Non-pigmented ciliary epithelial cell (primary cell): ENCODE measurements around the gene NUP98.
"Not testable (repeated sequence)": the region's sequence is repeated elsewhere in the genome, so short reads cannot be mapped to it uniquely, and the experiment has no call there.

Experiments used
- DNase-seq: peaks from one replicate; pipeline ENCODE4 v3.0.0-alpha.2; 2010; ENCODE audit warnings: low read depth

Gene NUP98

DNA sequence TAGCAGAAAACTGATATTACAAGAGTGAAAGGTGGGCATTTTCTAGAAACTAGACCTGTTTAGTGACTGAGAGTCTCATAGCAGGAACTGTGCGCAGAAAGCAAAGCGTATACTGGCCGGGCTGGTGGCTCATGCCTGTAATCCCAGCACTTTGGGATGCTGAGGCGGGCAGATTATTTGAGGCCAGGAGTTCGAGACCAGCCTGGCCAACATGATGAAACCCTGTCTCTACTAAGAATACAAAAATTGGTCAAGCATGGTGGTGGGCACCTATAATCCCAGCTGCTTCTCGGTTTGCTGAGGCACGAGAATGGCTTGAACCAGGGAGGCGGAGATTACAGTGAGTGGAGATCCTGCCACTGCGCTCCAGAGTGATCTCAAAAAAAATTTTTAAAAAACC lies 1.8 kb upstream of the NUP98 start:
- no peak for DNase-seq

DNA sequence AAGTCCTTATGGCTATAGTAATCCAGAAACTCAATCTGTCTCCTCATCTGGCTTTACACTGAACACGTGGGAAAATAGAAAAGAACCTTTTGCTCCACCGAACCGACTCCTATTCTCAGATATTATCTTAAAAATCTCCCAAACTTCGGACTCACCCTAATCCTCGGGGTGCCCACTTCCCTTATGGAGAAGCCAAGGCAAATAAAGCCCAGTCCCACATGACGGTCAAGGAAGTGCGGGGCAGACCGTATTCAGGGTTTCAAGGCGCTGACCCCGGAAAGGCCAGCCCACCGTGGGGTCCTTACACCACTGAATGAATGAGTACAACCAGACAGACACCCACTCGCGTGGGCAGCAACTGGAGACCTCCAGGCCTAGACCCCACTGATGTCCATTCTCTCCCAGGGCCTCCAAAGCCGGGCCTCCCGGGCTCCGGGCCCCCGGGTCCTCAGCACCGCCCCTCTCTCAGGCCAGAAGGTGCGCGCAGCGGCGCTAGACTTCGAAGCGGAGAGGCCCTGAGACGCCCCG lies 489 bp downstream of the NUP98 start:
- no peak for DNase-seq

DNA sequence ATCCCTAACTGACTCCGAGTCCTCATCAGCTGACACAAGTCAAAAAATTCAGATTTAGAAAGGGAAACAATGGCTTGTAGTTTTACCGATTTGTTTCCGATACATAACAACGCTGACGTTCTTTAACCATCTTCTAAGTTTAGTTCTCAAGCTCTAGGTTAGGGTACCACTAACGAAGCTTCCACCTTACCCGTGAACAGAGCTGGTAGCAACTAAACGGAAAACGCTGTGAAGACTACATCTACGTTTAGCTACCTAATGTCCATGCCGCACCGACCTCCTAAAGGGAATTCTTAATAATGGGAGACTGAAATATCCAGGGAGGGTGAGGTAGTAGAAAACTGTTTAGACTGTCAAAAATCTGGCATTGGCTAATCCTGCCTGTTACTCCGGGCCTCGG lies 1.0 kb downstream of the NUP98 start:
- no peak for DNase-seq

DNA sequence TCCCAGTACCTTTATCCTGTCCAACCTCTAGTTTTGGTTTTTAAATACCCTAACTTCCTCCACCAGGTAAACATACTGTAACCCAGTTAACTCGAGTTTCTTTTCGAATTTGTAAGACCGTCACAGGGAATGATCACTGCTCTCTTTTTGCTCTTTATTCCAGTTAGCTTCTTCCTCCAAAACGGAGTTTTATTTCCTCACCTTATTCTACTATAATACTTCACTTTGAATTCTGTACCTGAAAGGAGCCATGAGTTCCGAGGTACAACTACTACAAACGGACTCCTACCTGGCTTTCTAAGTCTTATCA lies 1.4 kb downstream of the NUP98 start:
- DNase-seq, result no peak

DNA sequence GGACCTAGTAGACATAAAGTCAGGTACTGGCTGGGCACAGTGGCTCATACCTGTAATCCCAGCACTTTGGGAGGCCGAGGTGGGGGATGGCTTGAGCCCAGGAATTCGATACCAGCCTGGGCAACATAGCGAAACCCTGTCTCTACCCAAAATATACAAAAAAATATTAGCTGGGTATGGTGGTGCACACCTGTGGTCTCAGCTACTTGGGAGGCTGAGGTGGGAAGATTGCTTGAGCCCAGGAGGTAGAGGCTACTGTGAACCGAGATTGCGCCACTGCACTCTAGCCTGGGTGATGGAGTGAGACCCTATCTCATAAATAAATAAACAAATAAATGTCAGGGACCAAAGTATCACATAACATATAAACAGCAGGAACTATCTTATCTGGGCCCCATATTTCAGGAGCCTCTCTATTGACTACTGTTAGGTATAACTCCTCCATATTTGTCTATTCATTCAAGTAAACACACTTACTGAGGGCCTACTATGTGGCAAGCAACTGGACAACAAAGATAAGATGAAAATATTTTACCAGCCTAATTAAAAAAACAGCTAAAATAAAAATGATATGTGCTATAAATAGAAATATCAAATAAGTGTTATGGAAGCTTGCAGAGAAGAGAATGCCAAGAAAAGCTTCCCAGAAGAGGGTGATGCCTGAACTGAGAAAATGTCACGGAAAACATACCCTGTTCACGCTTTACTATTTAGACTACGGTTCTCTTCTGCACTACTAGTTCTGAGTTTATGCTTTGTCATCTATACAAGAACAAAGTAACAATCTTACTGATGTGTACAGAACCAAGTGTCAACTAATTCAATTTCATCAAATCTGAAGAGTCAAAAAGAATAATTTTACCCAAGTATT lies 2.0 kb downstream of the NUP98 start:
- no peak for DNase-seq

DNA sequence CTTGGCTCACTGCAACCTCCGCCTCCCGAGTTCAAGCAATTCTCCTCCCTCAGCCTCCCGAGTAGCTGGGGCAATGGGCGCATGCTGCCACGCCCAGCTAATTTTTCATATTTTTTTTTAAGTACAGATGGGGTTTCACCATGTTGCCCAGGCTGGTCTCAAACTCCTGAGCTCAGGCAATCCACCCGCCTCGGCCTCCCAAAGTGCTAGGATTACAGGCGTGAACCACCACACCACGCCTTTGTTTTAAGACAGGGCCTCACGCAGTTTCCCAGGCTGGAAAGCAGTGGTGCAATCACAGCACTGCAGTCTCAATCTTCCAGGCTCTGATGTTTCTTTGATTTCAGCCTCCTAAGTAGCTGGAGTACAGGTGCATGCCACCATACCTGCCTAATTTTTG lies 3.0 kb downstream of the NUP98 start:
- not testable (repeated sequence) for DNase-seq

DNA sequence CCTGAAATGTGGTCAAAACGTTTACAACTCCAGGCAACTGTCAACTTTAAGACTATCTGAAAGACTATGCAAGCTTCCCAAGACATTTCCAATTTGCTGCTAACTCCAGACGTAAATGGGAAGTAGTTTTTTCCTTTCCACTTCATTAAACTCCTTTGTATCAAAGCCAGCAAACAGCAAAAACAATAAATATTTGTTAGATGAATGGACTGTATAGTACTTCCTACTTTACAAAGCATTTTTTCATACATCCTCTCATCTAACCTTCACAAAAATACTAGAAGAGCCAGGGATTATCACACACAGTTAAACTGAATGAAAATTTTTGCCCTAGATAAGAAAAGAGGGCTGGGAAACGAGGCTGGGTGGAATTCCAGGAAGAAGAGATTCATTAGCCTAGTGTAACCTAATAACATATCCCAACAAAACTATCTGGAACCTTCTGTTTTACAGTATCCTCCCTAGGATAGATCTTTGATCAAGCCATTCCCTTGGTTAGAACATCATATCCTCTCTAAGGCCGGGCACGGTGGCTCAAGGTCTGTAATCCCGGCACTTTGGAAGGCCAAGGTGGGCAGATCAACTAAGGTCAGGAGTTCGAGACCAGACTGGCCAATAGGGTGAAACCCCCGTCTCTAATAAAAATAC lies 10.4 kb downstream of the NUP98 start:
- DNase-seq, result no peak

DNA sequence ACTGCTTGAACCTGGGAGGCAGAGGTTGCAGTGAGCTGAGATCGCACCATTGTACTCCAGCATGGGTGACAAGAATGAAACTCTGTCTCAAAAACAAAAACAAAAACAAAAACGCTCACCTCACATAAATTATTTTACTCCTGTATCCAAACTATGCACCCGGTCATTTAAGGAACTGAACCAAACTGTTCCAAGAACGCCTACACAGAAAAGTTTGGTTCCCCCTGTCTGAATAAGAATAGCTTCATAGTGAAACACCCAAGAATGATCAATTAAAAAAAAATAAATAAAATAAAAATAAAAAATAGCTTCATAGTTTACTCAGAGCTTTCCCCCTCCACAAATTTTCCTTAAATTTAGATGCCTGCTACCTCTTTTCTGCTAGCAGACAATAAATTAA lies 13.7 kb downstream of the NUP98 start:
- no peak for DNase-seq

DNA sequence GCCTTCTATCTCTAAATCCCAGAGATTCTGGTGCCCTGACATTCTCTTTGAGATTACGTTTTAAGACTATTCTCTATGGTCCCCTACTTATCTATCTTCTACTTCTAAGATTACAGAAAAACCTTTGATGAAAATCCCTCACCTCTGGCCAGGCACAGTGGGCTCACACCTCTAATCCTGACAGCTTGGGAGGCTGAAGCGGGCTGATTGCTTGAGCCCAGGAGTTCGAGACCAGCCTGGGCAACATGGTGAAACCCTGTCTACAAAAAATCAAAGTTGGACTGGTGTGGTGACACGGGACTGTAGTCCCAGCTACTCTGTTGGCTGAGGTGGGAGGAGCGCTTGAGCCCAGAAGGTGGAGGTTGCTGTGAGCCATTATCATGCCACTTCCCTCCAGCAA lies 14.4 kb downstream of the NUP98 start:
- DNase-seq, result no peak

DNA sequence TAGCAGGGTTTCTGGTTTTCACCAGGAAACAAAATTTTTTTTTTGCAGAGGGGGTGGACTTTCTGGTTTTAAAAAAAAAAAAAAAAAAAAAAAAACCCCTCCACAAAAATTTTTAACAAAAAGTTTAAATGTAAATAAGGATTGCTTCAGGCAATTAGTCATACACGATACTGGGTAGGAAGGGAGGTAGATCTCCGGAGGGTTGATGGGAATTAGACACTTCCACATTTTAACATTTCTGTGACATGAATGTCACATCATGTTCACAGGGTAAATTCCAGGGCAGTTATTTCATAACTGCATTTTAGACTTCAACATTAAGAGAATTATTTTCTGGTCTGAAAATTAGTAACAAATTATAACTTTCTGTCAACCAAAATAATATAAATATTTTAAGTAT lies 15.9 kb downstream of the NUP98 start:
- DNase-seq, result no peak

DNA sequence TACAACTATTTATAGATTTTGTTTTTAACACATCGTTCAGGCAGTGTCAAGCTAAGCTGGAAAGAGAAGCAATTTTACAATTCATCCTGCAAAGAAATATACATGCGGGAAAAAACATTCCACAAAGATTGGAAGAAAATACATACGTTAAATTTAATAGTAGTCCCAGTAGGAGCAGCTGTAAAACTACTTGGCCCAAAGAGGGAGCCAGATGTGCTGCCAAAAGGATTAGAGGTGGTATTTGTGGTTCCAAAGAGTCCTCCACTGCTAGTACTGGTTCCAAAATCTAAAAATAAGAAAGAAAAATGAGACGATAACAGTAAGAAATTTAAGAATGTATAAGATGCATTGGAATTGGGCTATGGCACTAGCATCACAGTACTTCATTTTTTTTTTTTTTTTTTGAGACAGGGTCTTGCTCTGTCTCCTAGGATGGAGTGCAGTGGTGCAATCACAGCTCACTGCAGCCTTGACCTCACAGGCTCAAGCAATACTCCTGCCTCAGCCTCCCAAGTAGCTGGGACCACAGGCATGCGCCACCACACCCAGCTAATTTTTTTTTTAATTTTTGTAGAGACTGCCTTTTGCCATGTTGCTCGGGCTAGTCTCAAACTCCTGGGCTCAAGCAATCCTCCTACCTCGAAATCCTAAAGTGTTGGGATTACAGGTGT lies 21.5 kb downstream of the NUP98 start:
- DNase-seq, result no peak

DNA sequence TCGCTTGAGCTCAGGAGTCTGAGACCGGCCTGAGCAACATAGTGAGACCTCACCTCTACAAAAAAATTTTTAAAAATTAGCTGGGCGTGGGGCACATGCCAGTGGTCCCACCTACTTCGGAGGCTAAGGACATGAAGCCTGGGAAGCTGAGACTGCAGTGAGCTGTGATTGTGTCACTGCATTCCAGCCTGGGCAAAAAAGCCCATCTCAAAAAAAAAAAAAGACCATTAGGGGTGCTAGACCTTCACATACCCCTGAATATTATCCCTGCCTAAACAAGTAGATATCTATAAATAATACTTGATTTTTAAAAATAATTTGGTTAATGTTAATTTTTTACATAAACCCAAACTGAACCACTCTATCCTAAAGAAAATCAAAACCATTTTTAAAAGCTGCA lies 24.2 kb downstream of the NUP98 start:
- no peak for DNase-seq

DNA sequence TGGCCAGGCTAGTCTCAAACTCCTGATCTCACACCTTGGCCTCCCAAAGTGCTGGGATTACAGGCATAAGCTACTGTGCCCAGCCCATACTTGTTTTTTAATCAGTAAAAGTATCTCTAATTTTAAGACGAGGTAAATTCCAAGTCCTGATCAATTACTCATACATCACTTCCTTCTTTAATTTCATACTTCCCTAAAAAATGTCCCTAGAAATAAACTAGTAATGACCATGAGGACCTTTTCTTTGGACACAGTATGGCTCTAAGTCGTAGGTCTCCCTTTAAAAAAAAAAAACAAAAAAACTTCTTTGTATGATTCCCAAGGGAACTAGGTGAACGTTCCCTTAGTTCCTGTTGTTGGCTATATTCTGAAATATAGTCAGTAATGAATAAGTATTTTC lies 29.8 kb downstream of the NUP98 start:
- no peak for DNase-seq

DNA sequence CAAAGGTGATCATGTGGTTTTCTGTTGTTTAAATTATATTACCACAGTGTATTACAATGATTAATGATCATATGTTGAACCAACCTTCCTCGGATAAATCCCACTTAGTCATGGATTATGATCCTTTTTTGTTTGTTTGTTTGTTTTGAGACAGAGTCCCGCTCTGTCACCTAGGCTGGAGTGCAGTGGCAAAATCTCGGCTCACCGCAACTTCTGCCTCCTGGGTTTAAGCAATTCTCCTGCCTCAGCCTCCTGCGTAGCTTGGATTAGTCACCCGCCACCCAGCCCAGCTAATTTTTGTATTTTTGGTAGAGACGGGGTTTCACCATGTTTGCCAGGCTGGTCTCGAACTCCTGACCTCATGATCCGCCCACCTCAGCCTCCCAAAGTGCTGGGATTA lies 30.5 kb downstream of the NUP98 start:
- DNase-seq, result not testable (repeated sequence)

DNA sequence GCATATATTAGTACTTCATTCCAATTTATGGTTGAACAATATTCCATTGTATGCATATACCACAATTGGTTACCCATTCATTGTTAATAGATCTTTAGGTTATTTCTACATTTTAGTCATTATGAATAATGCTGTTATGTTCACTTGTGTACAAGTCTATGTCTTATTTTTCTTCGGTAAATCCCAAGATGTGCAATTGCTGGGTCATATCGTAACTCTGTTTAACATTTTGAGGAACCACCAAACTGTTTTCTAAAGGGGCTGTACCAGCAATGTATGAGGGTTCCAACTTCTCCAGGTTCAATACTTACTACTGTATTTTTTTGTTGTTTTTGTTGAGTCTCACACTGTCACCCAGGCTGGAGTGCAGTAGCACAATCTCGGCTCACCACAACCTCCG lies 33.1 kb downstream of the NUP98 start:
- no peak for DNase-seq

DNA sequence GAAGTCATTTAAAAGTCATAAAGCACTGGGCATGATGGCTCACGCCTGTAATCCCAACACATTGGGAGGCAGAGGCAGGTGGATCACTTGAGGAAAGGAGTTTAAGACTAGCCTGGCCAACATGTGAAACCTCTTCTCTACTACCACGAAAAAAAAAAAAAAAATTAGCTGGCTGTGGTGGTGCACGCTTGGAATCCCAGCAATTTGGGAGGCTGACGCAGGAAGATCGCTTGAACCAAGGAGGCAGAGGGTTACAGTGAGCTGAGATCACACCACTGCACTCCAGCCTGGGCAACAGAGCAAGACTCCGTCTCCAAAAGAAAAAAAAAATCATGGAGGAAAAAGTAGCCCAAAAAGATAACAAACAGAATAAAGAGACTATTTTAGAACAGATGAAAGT lies 42.2 kb downstream of the NUP98 start:
- no peak for DNase-seq

DNA sequence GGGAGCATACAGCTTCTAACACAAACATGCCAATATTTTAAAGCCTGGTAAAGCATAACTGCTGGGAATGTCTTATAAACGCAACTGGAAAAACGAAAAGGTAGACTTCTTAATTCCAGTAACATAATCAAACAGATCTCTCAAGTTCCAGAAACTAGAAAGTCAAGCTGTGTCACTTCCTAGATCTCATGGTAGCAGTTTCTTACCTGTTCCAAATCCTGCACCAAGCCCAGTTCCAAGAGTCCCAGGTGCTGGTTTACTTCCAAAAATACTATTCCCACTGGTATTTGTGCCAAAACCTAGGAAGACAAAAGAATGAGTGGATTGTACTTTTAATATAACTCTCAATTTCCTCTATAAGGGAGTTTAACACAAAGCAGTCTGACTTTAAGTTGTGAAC lies 44.2 kb downstream of the NUP98 start:
- DNase-seq, result no peak

DNA sequence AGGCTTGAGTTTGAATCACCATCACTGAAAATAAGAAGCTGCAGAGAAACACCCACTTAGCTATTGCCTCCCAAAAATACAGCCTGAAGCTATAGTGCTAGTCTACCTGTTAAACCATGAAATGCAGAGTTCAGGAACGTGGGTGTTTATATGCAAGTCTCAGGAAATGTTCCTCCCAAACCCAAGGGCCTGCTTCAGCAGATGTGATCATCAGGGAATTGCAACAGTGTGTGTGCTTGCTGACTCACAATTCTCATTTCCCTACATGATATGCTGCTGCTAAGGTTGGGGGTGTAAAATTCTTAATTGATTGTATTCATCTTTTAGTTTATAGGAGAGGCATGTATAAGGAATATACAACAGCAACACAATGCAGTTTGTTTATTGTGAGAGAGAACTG lies 49.6 kb downstream of the NUP98 start:
- DNase-seq, result peak; percentile 47

DNA sequence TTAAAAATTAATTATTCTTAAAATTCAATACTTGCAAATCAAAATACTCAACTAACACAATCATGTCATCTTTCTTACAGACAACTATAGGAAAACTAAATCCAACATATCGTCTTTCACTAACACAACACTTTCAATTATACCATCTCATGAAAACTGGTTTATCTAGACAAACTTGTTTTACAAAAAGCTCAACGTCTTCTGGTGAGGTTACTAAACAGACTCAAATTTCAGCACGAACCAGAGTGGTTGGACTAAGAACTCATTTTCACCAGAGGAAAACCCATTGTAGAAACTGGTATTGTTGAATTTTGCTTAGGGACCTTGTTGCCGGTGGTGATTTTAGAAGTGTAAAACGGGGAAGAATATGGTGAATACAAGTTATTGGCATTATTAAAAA lies 52.2 kb downstream of the NUP98 start:
- DNase-seq, result no peak

DNA sequence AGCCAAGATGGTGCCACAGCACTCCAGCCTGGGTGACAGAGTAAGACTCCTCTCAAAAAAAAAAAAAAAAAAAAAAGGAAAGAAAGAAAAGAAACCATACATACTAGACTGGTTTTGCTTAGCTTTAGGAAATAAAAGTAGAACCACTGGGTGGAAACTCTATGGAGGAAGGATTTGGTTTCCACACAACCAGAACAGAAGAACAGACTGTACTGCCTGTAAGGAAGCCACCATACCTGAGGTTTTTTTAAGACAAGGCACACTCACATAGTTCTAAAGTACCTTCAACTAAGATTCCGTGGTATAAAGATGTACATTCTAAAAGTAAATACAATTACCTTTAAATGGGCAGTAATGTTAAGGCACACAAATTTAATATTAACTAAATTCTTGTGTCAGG lies 58.6 kb downstream of the NUP98 start:
- no peak for DNase-seq

DNA sequence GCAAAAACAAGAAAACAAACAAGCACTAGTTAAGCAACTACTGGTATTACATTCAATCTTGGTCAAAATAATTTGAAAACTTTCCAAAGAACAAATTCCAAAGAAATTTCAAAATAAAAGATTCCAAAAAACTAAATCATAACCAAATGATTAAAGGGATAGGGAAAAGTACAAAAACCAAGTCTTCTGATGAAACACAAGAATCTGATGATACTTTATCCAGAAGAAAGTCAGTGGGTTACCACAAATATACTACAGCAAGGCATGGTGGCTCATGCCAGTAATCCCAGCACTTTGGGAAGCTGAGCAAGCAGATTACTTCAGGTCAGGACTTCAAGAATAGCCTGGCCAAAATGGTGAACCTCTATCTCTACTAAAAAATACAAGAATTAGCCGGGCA lies 59.1 kb downstream of the NUP98 start:
- no peak for DNase-seq

DNA sequence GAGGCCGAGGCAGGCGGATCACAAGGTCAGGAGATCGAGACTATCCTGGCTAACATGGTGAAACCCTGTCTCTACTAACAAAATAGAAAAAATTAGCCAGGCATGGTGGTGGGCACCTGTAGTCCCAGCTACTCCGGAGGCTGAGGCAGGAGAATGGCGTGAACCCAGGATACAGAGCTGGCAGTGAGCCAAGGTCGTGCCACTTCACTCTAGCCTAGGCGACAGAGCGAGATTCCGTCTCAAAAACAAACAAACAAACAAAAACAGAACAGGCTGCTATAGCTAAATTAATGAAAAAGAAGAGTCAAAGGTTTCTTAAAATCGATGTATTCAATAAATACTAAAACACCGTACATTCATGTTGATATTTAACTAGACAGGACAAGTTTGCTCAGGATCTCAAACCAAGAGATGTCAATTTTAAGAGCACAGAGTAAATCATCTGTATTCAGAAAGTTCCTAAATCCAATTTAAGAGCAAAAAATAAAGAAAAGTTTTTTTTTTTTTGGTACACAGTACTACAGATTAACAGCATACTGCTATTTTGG lies 59.9 kb downstream of the NUP98 start:
- DNase-seq, result no peak

DNA sequence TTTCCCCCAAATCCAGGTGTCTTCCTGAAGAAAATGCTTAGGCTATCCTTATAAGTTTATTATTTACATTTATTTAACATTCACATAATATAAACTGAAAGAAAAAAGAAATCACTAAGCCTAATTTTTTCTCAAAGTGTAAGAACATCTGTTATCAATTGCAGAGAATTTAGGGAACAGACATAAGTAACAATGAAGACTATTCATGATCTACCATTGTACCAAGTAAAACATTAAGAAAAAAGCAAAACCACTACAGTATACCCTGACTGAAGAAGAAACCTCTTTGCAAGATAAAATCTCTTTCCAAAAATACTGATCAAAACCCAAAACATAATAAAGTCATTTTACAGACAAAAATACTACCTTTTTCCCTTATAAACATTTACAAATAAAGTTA lies 60.5 kb downstream of the NUP98 start:
- no peak for DNase-seq
